Tibial artery (tissue), 4 donors: Measurements from ENCODE around the gene PSMD5.

Experiments used
- DNase-seq, 2 donors: peaks; one replicate each; pipeline ENCODE4 v3.0.0-alpha.2; 2019
- H3K27ac ChIP-seq, 2 donors: fragments of 200-600 bp; sonication (generic) in 1 of 2; 1 replicate in 1 of 2; 2 replicates in 1 of 2; pipeline ENCODE4 v1.5.1; 2018 to 2019; ENCODE audit warnings: mild to moderate bottlenecking in 1 of 2
- H3K27me3 ChIP-seq, 2 donors: fragments of 200-600 bp; sonication (generic) in 1 of 2; one replicate each; pipeline versions ENCODE4 v1.5.1 to v1.6.0; 2016 to 2019
- H3K36me3 ChIP-seq, 3 donors: fragments of 200-600 bp; sonication (generic) in 2 of 3; one replicate each; pipeline ENCODE4 v1.5.1; 2016 to 2019; ENCODE audit warnings: mild to moderate bottlenecking in 2 of 3
- H3K4me1 ChIP-seq, 4 donors: fragments of 200-600 bp; sonication (generic) in 2 of 4; 1 replicate in 3 of 4; 2 replicates in 1 of 4; pipeline ENCODE4 v1.5.1; 2016 to 2019
- H3K4me3 ChIP-seq, 2 donors: fragments of 200-600 bp; sonication (generic) in 1 of 2; 1 replicate in 1 of 2; 2 replicates in 1 of 2; pipeline ENCODE4 v1.5.1; 2018 to 2019; ENCODE audit warnings: mild to moderate bottlenecking in 2 of 2
- H3K9me3 ChIP-seq, 3 donors: fragments of 200-600 bp; sonication (generic) in 1 of 3; one replicate each; pipeline ENCODE4 v1.5.1; 2016 to 2019
- intact Hi-C: fragments of 100-400 bp; cut with DNase I; formaldehyde crosslinking; loops from one replicate; pipeline ENCODE4 v1.15.0; 2023; ENCODE audit warnings: low total_unique reads
- TF ChIP-seq, protein P1 (sequence below), 2 experiments: fragments of 200-600 bp in 1 of 2; fragments of 450-650 bp in 1 of 2; IDR thresholded peaks; one replicate each; pipeline ENCODE4 v1.5.1; 2017 to 2019; ENCODE audit warnings: antibody characterized with exemption in 2 of 2, mild to moderate bottlenecking in 1 of 2, moderate library complexity in 1 of 2

The PSMD5 gene

DNA sequence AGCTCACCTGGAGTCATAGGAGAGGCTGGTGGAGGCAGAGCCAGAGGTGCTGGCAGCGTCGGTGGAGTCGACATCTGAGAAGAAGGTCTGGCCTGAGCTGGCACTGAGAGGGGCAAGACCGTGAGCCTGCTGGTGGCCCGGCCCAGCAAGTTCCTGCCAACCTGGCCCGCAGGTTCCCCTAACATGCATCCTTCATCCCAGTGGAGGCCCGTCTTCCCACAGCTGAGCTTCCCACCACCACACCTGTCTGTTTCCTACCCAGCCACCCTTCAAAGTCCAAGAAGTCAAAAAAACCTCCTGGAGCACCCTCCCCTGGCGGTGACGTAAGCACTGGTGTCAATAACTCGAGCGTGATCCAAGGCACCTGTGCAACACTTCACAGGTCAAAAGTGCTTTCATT, 17.4 kb upstream of the PSMD5 start:
- no peaks in the 10 kb centered on the region for H3K9me3 ChIP-seq
- peaks cover 45 to 87% (median 69%) of the 10 kb centered on the region in 3 donors for H3K36me3 ChIP-seq
- intact Hi-C loops = loop anchor here (10.0 kb wide), 1 partner anchor 215 kb away; the partner anchor contains the start of gene CNTRL
- no peaks in the 10 kb centered on the region for H3K27me3 ChIP-seq
- no peak overlapping the region for H3K4me3 ChIP-seq
- H3K4me1 ChIP-seq = no peaks in the 10 kb centered on the region
- H3K27ac ChIP-seq = no peak overlapping the region
- TF ChIP-seq, protein P1, sequence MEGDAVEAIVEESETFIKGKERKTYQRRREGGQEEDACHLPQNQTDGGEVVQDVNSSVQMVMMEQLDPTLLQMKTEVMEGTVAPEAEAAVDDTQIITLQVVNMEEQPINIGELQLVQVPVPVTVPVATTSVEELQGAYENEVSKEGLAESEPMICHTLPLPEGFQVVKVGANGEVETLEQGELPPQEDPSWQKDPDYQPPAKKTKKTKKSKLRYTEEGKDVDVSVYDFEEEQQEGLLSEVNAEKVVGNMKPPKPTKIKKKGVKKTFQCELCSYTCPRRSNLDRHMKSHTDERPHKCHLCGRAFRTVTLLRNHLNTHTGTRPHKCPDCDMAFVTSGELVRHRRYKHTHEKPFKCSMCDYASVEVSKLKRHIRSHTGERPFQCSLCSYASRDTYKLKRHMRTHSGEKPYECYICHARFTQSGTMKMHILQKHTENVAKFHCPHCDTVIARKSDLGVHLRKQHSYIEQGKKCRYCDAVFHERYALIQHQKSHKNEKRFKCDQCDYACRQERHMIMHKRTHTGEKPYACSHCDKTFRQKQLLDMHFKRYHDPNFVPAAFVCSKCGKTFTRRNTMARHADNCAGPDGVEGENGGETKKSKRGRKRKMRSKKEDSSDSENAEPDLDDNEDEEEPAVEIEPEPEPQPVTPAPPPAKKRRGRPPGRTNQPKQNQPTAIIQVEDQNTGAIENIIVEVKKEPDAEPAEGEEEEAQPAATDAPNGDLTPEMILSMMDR (IDR thresholded peaks at IDR 0.05) = no peak
- DNase-seq = no peak

DNA sequence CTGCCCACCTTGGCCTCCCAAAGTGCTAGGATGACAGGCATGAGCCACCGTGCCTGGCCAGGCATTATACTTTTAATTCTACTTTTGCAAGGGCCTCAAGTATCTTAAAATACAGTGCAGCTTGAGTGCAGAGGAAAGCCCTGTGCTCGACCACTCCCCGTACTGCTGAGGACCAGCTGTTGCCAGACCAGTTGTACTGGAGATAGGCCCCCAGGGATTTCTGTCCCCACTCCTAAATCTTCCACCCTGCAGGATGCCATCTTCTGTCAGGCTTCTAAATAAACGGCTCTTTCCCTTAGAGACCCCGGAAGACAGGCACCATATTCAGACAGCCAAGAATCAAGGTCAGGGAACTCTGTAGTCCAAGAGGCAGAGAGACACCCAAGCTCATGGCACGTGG, 16.6 kb upstream of the PSMD5 start:
- Histone ChIP-seq H3K4me1 (no peaks in the 10 kb centered on the region), H3K4me3 (no peak overlapping the region), H3K36me3 (peaks cover 45 to 85% (median 68%) of the 10 kb centered on the region in 3 donors), H3K27ac (no peak overlapping the region), H3K27me3 (no peaks in the 10 kb centered on the region), H3K9me3 (no peaks in the 10 kb centered on the region)
- intact Hi-C loops = no loop called here
- no peak for DNase-seq
- TF ChIP-seq, protein P1 (IDR thresholded peaks at IDR 0.05) = no peak

DNA sequence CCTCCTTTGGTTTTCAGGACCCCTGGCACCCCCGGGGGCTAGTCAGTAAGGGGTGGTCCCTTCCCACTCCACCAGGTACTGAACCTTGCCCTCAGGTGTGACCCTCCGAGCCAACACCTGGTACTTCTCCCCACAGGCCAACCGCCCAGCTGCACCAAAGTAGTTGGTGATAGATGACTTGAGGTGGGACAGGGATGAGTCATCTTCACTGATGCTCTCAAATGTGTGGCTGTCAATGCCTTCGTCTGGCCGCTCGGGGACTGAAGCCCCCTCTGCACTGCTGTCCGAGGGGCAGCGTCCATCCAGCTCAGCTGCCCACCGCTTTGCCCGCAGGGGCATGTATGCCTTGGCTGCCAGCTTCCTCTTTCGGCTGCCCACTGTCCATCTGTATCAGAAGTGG, 15.2 kb upstream of the PSMD5 start:
- no peak for DNase-seq
- H3K4me1 ChIP-seq = no peaks in the 10 kb centered on the region
- no peak overlapping the region for H3K27ac ChIP-seq
- peaks cover 44 to 83% (median 59%) of the 10 kb centered on the region in 3 donors for H3K36me3 ChIP-seq
- TF ChIP-seq, protein P1 (IDR thresholded peaks at IDR 0.05) = no peak
- no peak overlapping the region for H3K4me3 ChIP-seq
- no peaks in the 10 kb centered on the region for H3K27me3 ChIP-seq
- intact Hi-C loops = no loop called here
- no peaks in the 10 kb centered on the region for H3K9me3 ChIP-seq

DNA sequence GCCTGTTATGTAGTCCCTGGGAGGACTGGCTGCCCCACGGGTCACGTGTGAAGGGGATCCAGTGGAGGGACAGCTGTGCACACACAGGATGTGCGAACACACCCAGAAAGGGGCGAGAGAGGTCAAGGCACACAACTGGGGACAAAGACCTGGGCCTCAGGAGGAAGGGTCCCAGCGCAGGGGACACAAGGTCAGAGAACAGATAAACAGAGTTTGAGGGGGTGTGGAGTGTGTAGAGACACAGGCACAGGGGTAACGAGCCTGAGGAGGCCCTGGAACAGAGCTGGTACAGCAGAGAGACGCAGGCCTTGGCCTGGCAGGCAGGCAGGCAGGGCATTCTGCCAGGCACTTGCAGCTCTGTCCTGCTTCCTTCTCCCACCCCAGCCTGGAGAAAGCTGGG, 14.8 kb upstream of the PSMD5 start:
- H3K36me3 ChIP-seq = peaks cover 40 to 79% (median 56%) of the 10 kb centered on the region in 3 donors

DNA sequence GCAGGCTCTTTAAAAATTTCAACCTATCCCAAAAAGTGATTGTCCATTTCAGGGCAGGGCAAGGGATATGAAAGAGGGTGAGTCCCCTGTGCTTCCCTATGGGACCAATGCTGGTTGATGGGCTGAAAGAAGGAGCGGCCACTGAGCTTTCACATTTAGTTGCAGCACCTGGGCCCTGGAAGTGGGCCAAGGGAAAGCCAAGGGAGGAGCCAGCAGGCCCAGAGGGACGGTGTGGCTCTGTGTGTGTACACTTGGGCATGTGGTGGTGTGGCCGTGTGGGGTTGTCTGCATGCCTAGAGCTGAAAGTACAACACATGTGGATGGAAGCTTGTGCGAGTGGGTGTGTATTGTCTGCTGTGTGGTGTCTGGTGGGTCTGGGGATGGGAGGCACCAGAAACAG, 14.0 kb upstream of the PSMD5 start:
- no peak overlapping the region for H3K4me3 ChIP-seq
- no peaks in the 10 kb centered on the region for H3K4me1 ChIP-seq
- intact Hi-C loops = no loop called here
- no peak overlapping the region for H3K27ac ChIP-seq
- no peaks in the 10 kb centered on the region for H3K27me3 ChIP-seq
- H3K36me3 ChIP-seq = peaks cover 36 to 75% (median 50%) of the 10 kb centered on the region in 3 donors
- no peak for DNase-seq
- TF ChIP-seq, protein P1 (IDR thresholded peaks at IDR 0.05) = no peak
- no peaks in the 10 kb centered on the region for H3K9me3 ChIP-seq

More for the DNA sequence above, 14.8 kb upstream of the PSMD5 start:
- no peak overlapping the region for H3K4me3 ChIP-seq
- H3K9me3 ChIP-seq = no peaks in the 10 kb centered on the region
- intact Hi-C loops = no loop called here
- no peak overlapping the region for H3K27ac ChIP-seq
- TF ChIP-seq, protein P1 (IDR thresholded peaks at IDR 0.05) = no peak
- H3K4me1 ChIP-seq = no peaks in the 10 kb centered on the region
- no peak for DNase-seq
- H3K27me3 ChIP-seq = no peaks in the 10 kb centered on the region
